IMR-90 (cell line): ENCODE measurements around the gene DLGAP4. TPM values are rescaled to one million over a fixed set of nuclear protein-coding genes. Genes with fewer than 3 reads are reported as not detected.

Experiments used
- ATAC-seq: fragments of 200-7000 bp; cut with Tn5 transposase; 2 replicates; pipeline ENCODE4 v1.9.1; 2020; ENCODE audit warnings: low read depth, mild to moderate bottlenecking, moderate library complexity
- BruUV-seq: library from RNA; stranded (reverse); fragments of 400-500 nt; replicated peaks from 2 replicates; lab custom pipeline; 2021; lab: Mats Ljungman, UMichigan
- CTCF ChIA-PET: fragments of 300-600 bp; formaldehyde crosslinking; extraction: SDS; loops from one replicate; lab custom pipeline; 2021; ENCODE audit warnings: antibody characterized with exemption; lab: Yijun Ruan, JAX
- POLR2A ChIA-PET: fragments of 300-600 bp; sonication (Branson Sonifier 250); formaldehyde crosslinking; loops from one replicate; lab custom pipeline; 2022; ENCODE audit warnings: antibody characterized with exemption; ENCODE audit not compliant: unreplicated experiment; lab: Charles Lee
- DNase-seq: peaks from one replicate; pipeline ENCODE4 v3.0.0; 2013
- H2AFZ ChIP-seq: replicated peaks from 2 replicates; pipeline ENCODE3; 2013; ENCODE audit warnings: low read length, mild to moderate bottlenecking; ENCODE audit not compliant: poor library complexity
- H2AK5ac ChIP-seq: 2 replicates; pipeline ENCODE4 v1.6.1; 2013; ENCODE audit warnings: low read depth, low read length, inconsistent platforms
- H2AK9ac ChIP-seq: replicated peaks from 2 replicates; pipeline ENCODE3; 2013; ENCODE audit warnings: mild to moderate bottlenecking, low read depth, low read length, moderate library complexity; ENCODE audit not compliant: poor library complexity
- H2BK120ac ChIP-seq: 2 replicates; pipeline ENCODE4 v1.6.1; 2013; ENCODE audit warnings: low read depth, low read length, inconsistent platforms
- H2BK15ac ChIP-seq: 3 replicates; pipeline ENCODE4 v1.6.1; 2013; ENCODE audit warnings: low read depth, low read length, inconsistent platforms
- H2BK20ac ChIP-seq: 2 replicates; pipeline ENCODE4 v1.6.1; 2013; ENCODE audit warnings: low read depth, mild to moderate bottlenecking, inconsistent platforms, low read length, moderate library complexity
- H2BK5ac ChIP-seq: 2 replicates; pipeline ENCODE4 v1.6.1; 2013; ENCODE audit warnings: mild to moderate bottlenecking, low read depth, low read length, inconsistent platforms; ENCODE audit not compliant: poor library complexity, severe bottlenecking
- H3K14ac ChIP-seq: replicated peaks from 2 replicates; pipeline ENCODE4 v1.6.1; 2013; ENCODE audit warnings: low read depth, low read length, inconsistent platforms
- H3K18ac ChIP-seq: 2 replicates; pipeline ENCODE4 v1.6.1; 2013; ENCODE audit warnings: low read depth, low read length, control low read depth
- H3K23ac ChIP-seq: 2 replicates; pipeline ENCODE4 v1.6.1; 2013; ENCODE audit warnings: low read depth, low read length, inconsistent platforms
- H3K27ac ChIP-seq: 2 replicates; pipeline ENCODE4 v1.5.1; 2013; ENCODE audit warnings: mild to moderate bottlenecking, control low read depth, low read length; ENCODE audit not compliant: insufficient read depth
- H3K27me3 ChIP-seq: 2 replicates; pipeline ENCODE4 v1.6.1; 2013; ENCODE audit warnings: low read length; ENCODE audit not compliant: control insufficient read depth, insufficient read depth
- H3K36me3 ChIP-seq: 2 replicates; pipeline ENCODE4 v1.6.1; 2013; ENCODE audit warnings: low read length, mixed read lengths; ENCODE audit not compliant: control insufficient read depth, insufficient read depth
- H3K4ac ChIP-seq: 2 replicates; pipeline ENCODE4 v1.6.1; 2013; ENCODE audit warnings: low read depth, low read length, inconsistent platforms
- H3K4me1 ChIP-seq: 2 replicates; pipeline ENCODE4 v1.6.1; 2013; ENCODE audit warnings: low read length, mixed read lengths; ENCODE audit not compliant: control insufficient read depth, insufficient read depth
- H3K4me2 ChIP-seq: 2 replicates; pipeline ENCODE4 v1.6.1; 2013; ENCODE audit warnings: low read depth, mild to moderate bottlenecking, control low read depth, low read length, moderate library complexity
- H3K4me3 ChIP-seq: 2 replicates; pipeline ENCODE4 v1.5.1; 2013; ENCODE audit warnings: low read depth, mild to moderate bottlenecking, control low read depth, low read length, moderate library complexity; ENCODE audit not compliant: insufficient read depth
- H3K56ac ChIP-seq: 2 replicates; pipeline ENCODE4 v1.6.1; 2013; ENCODE audit warnings: low read length, inconsistent platforms; ENCODE audit not compliant: insufficient read depth; ENCODE audit errors: extremely low read depth
- H3K79me1 ChIP-seq, 2 experiments: 2 replicates each; pipeline ENCODE4 v1.6.1; 2013; ENCODE audit warnings: low read length in 2 of 2, inconsistent platforms in 1 of 2, low read depth in 1 of 2
- H3K9ac ChIP-seq: 2 replicates; pipeline ENCODE4 v1.6.1; 2013; ENCODE audit warnings: low read depth, low read length, control low read depth
- H3K9me1 ChIP-seq: 2 replicates; pipeline ENCODE4 v1.6.1; 2013; ENCODE audit warnings: low read length, inconsistent platforms; ENCODE audit not compliant: insufficient read depth
- H3K9me3 ChIP-seq: 2 replicates; pipeline ENCODE4 v1.6.1; 2013; ENCODE audit warnings: low read length; ENCODE audit not compliant: control insufficient read depth, insufficient read depth
- H4K20me1 ChIP-seq: 2 replicates; pipeline ENCODE4 v1.6.1; 2013; ENCODE audit warnings: low read length, inconsistent platforms; ENCODE audit not compliant: insufficient read depth
- H4K5ac ChIP-seq: 2 replicates; pipeline ENCODE4 v1.6.1; 2013; ENCODE audit warnings: mild to moderate bottlenecking, low read depth, low read length, control low read depth
- H4K8ac ChIP-seq, 2 experiments: 2 replicates each; pipeline ENCODE4 v1.6.1; 2013; ENCODE audit warnings: low read depth in 2 of 2, low read length in 2 of 2, control low read depth in 1 of 2, inconsistent platforms in 1 of 2
- H4K91ac ChIP-seq: 2 replicates; pipeline ENCODE4 v1.6.1; 2013; ENCODE audit warnings: low read depth, low read length, inconsistent platforms; ENCODE audit not compliant: insufficient read depth
- BHLHE40 ChIP-seq: fragments of 150-350 bp; IDR thresholded peaks from 2 replicates; pipeline ENCODE4 v1.6.1; 2016; ENCODE audit warnings: mild to moderate bottlenecking, low read depth, low read length
- CEBPB ChIP-seq: IDR thresholded peaks from 2 replicates; pipeline ENCODE4 v1.6.1; 2012; ENCODE audit warnings: low read depth, low read length, improper control_type of control experiment
- CHD1 ChIP-seq: IDR thresholded peaks from 2 replicates; pipeline ENCODE4 v1.6.1; 2012; ENCODE audit warnings: low read depth, low read length, improper control_type of control experiment
- CTCF ChIP-seq: conservative IDR thresholded peaks from 2 replicates; pipeline ENCODE4 v1.5.1; 2012; ENCODE audit warnings: mild to moderate bottlenecking, low read depth, low read length, improper control_type of control experiment
- MAFK ChIP-seq: IDR thresholded peaks from 2 replicates; pipeline ENCODE4 v1.6.1; 2012; ENCODE audit warnings: low read depth, low read length, improper control_type of control experiment
- MAZ ChIP-seq: IDR thresholded peaks from 2 replicates; pipeline ENCODE4 v1.6.1; 2012; ENCODE audit warnings: low read depth, mild to moderate bottlenecking, low read length, improper control_type of control experiment, moderate library complexity, borderline replicate concordance
- MXI1 ChIP-seq: IDR thresholded peaks from 2 replicates; pipeline ENCODE4 v1.6.1; 2012; ENCODE audit warnings: low read depth, mild to moderate bottlenecking, low read length, moderate library complexity, borderline replicate concordance
- NFE2L2 ChIP-seq: fragments of 150-350 bp; IDR thresholded peaks from 2 replicates; pipeline ENCODE4 v1.6.1; 2016; ENCODE audit warnings: low read depth, mild to moderate bottlenecking, low read length
- POLR2A ChIP-seq: IDR thresholded peaks from 2 replicates; pipeline ENCODE4 v1.6.1; 2012; ENCODE audit warnings: mild to moderate bottlenecking, low read depth, low read length
- RFX5 ChIP-seq: IDR thresholded peaks from 2 replicates; pipeline ENCODE4 v1.8.0; 2012; ENCODE audit warnings: low read depth, mild to moderate bottlenecking, low read length, moderate library complexity
- SMC3 ChIP-seq: fragments of 150-350 bp; IDR thresholded peaks from 2 replicates; pipeline ENCODE4 v1.6.1; 2016; ENCODE audit warnings: low read depth, mild to moderate bottlenecking, antibody characterized with exemption, low read length, moderate library complexity
- USF2 ChIP-seq: fragments of 150-350 bp; IDR thresholded peaks from 2 replicates; pipeline ENCODE4 v1.6.1; 2017; ENCODE audit warnings: mild to moderate bottlenecking, antibody characterized with exemption, low read length, low read depth
- WGBS, 2 experiments: methylation state at CpG; one replicate each; pipeline versions ENCODE4 v1.1.5 to v1.1.7; 2013; ENCODE audit warnings: missing lambda C conversion rate in 2 of 2; ENCODE audit not compliant: insufficient read length in 1 of 2; ENCODE audit errors: extremely low coverage in 2 of 2; 5-methylcytosine and 5-hydroxymethylcytosine counted together
- dilution Hi-C: fragments of 300-500 bp; cut with HindIII; formaldehyde crosslinking; loops from one replicate; pipeline ENCODE4 v1.14.3; 2018; ENCODE audit warnings: low sequenced_read_pairs; ENCODE audit not compliant: unreplicated experiment
- in situ Hi-C: fragments of 300-500 bp; cut with MboI; formaldehyde crosslinking; loops from 3 replicates; pipeline ENCODE4 v1.14.3; 2019; ENCODE audit warnings: low sequenced_read_pairs, inconsistent platforms, mixed read lengths
- intact Hi-C: fragments of 100-400 bp; cut with micrococcal nuclease; formaldehyde crosslinking; loops from 2 replicates; pipeline ENCODE4 v1.10.0; 2022
- polyA plus RNA-seq, 3 experiments: library from polyadenylated mRNA; depleted of rRNA; stranded (reverse); fragments of >200 nt; gene quantifications; 2 replicates each; pipeline ENCODE4 v1.2.3, GENCODE V29; 2012; ENCODE audit warnings: low replicate concordance in 1 of 3
- total RNA-seq: library from RNA; depleted of rRNA; stranded (reverse); fragments of >200 nt; gene quantifications from 2 replicates; pipeline ENCODE4 v1.2.3, GENCODE V29; 2012

The DLGAP4 gene
- total and polyA plus RNA-seq, 2 of the 4 experiments (the other 2 are of a cell fraction), result 32.3 to 73.2 TPM

- ChIA-PET CTCF (no interaction called here), POLR2A (no interaction called here)
- Histone ChIP-seq H2AK5ac (no peak overlapping the region), H3K9me3 (no peaks in the 10 kb centered on the region), H3K18ac (no peak overlapping the region), H3K56ac (no peak overlapping the region), H3K27ac (no peak overlapping the region), H2BK120ac (no peak overlapping the region), H4K5ac (no peak overlapping the region), H3K4me1 (peaks cover 9% of the 10 kb centered on the region), H3K27me3 (no peaks in the 10 kb centered on the region), H2BK20ac (no peak overlapping the region), H3K36me3 (peaks cover 61% of the 10 kb centered on the region), H3K4me2 (no peak overlapping the region), H3K9me1 (peaks cover 31% of the 10 kb centered on the region), H3K79me1 (peaks cover 28 to 92% of the 10 kb centered on the region in 2 experiments), H3K14ac (no peak overlapping the region), H3K9ac (no peak overlapping the region), H4K20me1 (peaks cover 86% of the 10 kb centered on the region), H3K4me3 (no peak overlapping the region), H4K91ac (no peak overlapping the region), H3K23ac (peak overlapping the region; percentile 14), H2AK9ac (peak overlapping the region; percentile 56), H2BK5ac (no peak overlapping the region), H3K4ac (no peak overlapping the region), H2AFZ (no peak overlapping the region), H2BK15ac (no peak overlapping the region), H4K8ac (no peak overlapping the region)
- dilution Hi-C loops (no loop called here), in situ Hi-C loops (no loop called here), intact Hi-C loops (no loop called here)
- TF ChIP-seq MXI1 (no peak), RFX5 (no peak), CTCF (no peak), POLR2A (no peak), CHD1 (no peak), BHLHE40 (no peak), USF2 (no peak), MAZ (no peak), SMC3 (no peak), CEBPB (no peak), MAFK (no peak), NFE2L2 (no peak)
- DNase-seq, result no peak
- no peak for ATAC-seq
- WGBS, 2 experiments, result 100% methylated on average over 1 of the region's 4 CpGs; no CpG with 5 or more reads in 1 of the 2 experiments
- BruUV-seq, result no TSS peak
Observed at GRCh38 chr20:36497856-36498255, 191.7 kb downstream of the DLGAP4 start.
